ENCODE measurements around the gene APLF.

- TF ChIP-seq CTCF (IDR thresholded peaks at IDR 0.05) (no peak), ELF1 (IDR thresholded peaks at IDR 0.05) (no peak), POLR2AphosphoS5 (IDR thresholded peaks at IDR 0.05; ENCODE audit: low read depth, low read length) (no peak), EP300 (IDR thresholded peaks at IDR 0.05; ENCODE audit: borderline replicate concordance in 1 of 2, low read depth in 1 of 2, low read length in 1 of 2) (no peak)
These were observed 47.0 kb upstream of the APLF start for GRCh38 chr2:68420254-68420910.

Measured in SK-N-SH (cell line).